GM12878 (cell line): ENCODE measurements around the gene SYNPR. TPM values are rescaled to one million over a fixed set of nuclear protein-coding genes. Genes with fewer than 3 reads are reported as not detected.

ENCODE experiments used
- ATAC-seq: fragments of 200-7000 bp; cut with Tn5 transposase; 3 replicates; pipeline ENCODE4 v1.9.1; 2020; ENCODE audit warnings: mild to moderate bottlenecking, moderate library complexity
- BruUV-seq: library from RNA; stranded (reverse); fragments of 400-500 nt; replicated peaks from 2 replicates; lab custom pipeline; 2021; lab: Mats Ljungman, UMichigan
- CTCF ChIA-PET: fragments of 300-600 bp; sonication (Branson Sonifier 250); formaldehyde crosslinking; extraction: SDS; loops from one replicate; lab custom pipeline; 2021; ENCODE audit warnings: inconsistent platforms; lab: Yijun Ruan, JAX
- POLR2A ChIA-PET: fragments of 350-600 bp; formaldehyde crosslinking; extraction: SDS; loops from one replicate; lab custom pipeline; 2021; ENCODE audit warnings: inconsistent platforms; lab: Charles Lee
- RAD21 ChIA-PET: fragments of 300-600 bp; sonication (Branson Sonifier 250); formaldehyde crosslinking; loops from one replicate; lab custom pipeline; 2023; ENCODE audit warnings: antibody characterized with exemption; ENCODE audit not compliant: unreplicated experiment; lab: Charles Lee
- SMC1A ChIA-PET: fragments of 300-600 bp; sonication (Branson Sonifier 250); formaldehyde crosslinking; loops from one replicate; lab custom pipeline; 2023; ENCODE audit not compliant: unreplicated experiment, uncharacterized antibody; lab: Charles Lee
- DNase-seq: peaks from one replicate; pipeline ENCODE4 v3.0.0-alpha.2; 2011; ENCODE audit warnings: low read depth, low spot score
- FAIRE-seq: peaks from 3 replicates; lab custom pipeline; 2011; peaks lifted over from hg19 to GRCh38; lab: Jason Lieb, UNC
- H2AFZ ChIP-seq: 2 replicates; pipeline ENCODE4 v1.6.0; 2011; ENCODE audit warnings: low read depth, low read length, control low read depth; ENCODE audit not compliant: control insufficient read depth
- H3K27ac ChIP-seq: 2 replicates; pipeline ENCODE4 v1.5.1; 2011; ENCODE audit warnings: control low read depth; ENCODE audit not compliant: control insufficient read depth, insufficient read depth
- H3K27me3 ChIP-seq, 2 experiments: replicated peaks in 1 of 2; 2 replicates each; pipeline versions ENCODE4 v1.6.0 to v1.6.1; 2011; ENCODE audit warnings: low read length in 1 of 2; ENCODE audit not compliant: control insufficient read depth in 2 of 2, insufficient read depth in 2 of 2
- H3K36me3 ChIP-seq, 2 experiments: 2 replicates each; pipeline ENCODE4 v1.5.1; 2011; ENCODE audit warnings: low read length in 1 of 2; ENCODE audit not compliant: control insufficient read depth in 2 of 2, insufficient read depth in 2 of 2
- H3K4me1 ChIP-seq: 2 replicates; pipeline ENCODE4 v1.6.1; 2011; ENCODE audit warnings: mild to moderate bottlenecking, low read length, moderate library complexity, mixed read lengths; ENCODE audit not compliant: control insufficient read depth, insufficient read depth
- H3K4me2 ChIP-seq: 2 replicates; pipeline ENCODE4 v1.6.0; 2011; ENCODE audit warnings: control low read depth; ENCODE audit not compliant: control insufficient read depth, insufficient read depth
- H3K4me3 ChIP-seq: fragments of 200-600 bp; sonication (generic); 2 replicates; pipeline ENCODE4 v1.5.1; 2016
- H3K79me2 ChIP-seq: 2 replicates; pipeline ENCODE4 v1.6.0; 2011; ENCODE audit warnings: low read length; ENCODE audit not compliant: control insufficient read depth, insufficient read depth
- H3K9ac ChIP-seq: 2 replicates; pipeline ENCODE4 v1.8.0; 2011; ENCODE audit warnings: low read length, control low read depth, mixed read lengths; ENCODE audit not compliant: control insufficient read depth, insufficient read depth
- H3K9me3 ChIP-seq: replicated peaks from 3 replicates; pipeline ENCODE4 v1.5.1; 2011; ENCODE audit warnings: mild to moderate bottlenecking, low read length; ENCODE audit not compliant: control insufficient read depth, insufficient read depth
- H4K20me1 ChIP-seq: 2 replicates; pipeline ENCODE4 v1.6.0; 2011; ENCODE audit not compliant: control insufficient read depth, insufficient read depth
- CHD1 ChIP-seq: IDR thresholded peaks from 2 replicates; pipeline ENCODE4 v1.6.1; 2012; ENCODE audit warnings: low read depth, low read length, improper control_type of control experiment
- HDGF ChIP-seq: fragments of 450-650 bp; IDR thresholded peaks from 2 replicates; pipeline ENCODE4 v1.6.1; 2016; ENCODE audit warnings: antibody characterized with exemption
- JUNB ChIP-seq: IDR thresholded peaks from 2 replicates; pipeline ENCODE4 v1.6.1; 2016; ENCODE audit warnings: antibody characterized with exemption, mild to moderate bottlenecking
- KDM1A ChIP-seq: fragments of 200-600 bp; sonication (generic); IDR thresholded peaks from 2 replicates; pipeline ENCODE4 v1.6.1; 2016; ENCODE audit warnings: borderline replicate concordance
- LARP7 ChIP-seq: fragments of 450-650 bp; IDR thresholded peaks from 2 replicates; pipeline ENCODE4 v1.6.1; 2017; ENCODE audit warnings: mild to moderate bottlenecking
- NFYA ChIP-seq: IDR thresholded peaks from 2 replicates; pipeline ENCODE4 v1.6.1; 2011; ENCODE audit warnings: low read depth, mild to moderate bottlenecking, low read length, improper control_type of control experiment, borderline replicate concordance
- PBX3 ChIP-seq: IDR thresholded peaks from 2 replicates; pipeline ENCODE4 v1.6.1; 2011; ENCODE audit warnings: mild to moderate bottlenecking, low read depth, low read length, moderate library complexity; ENCODE audit not compliant: insufficient replicate concordance
- PRDM15 ChIP-seq: fragments of 450-650 bp; formaldehyde crosslinking; IDR thresholded peaks from 2 replicates; pipeline ENCODE4 v1.4.0; 2020; ENCODE audit warnings: mild to moderate bottlenecking, moderate library complexity
- SIN3A ChIP-seq: IDR thresholded peaks from 2 replicates; pipeline ENCODE4 v1.6.1; 2012; ENCODE audit warnings: low read depth, low read length, improper control_type of control experiment
- SMAD5 ChIP-seq: IDR thresholded peaks from 2 replicates; pipeline ENCODE4 v1.6.1; 2016; ENCODE audit warnings: antibody characterized with exemption, low read depth
- TCF12 ChIP-seq: IDR thresholded peaks from 2 replicates; pipeline ENCODE4 v1.6.1; 2011; ENCODE audit warnings: low read depth, mild to moderate bottlenecking, low read length
- ZBTB4 ChIP-seq: fragments of 450-650 bp; formaldehyde crosslinking; IDR thresholded peaks from 2 replicates; pipeline ENCODE4 v1.4.0; 2022; ENCODE audit warnings: mild to moderate bottlenecking, moderate library complexity
- WGBS: methylation state at CpG from one replicate; pipeline ENCODE4 v1.1.6; 2016; ENCODE audit warnings: low lambda C conversion rate; ENCODE audit not compliant: insufficient replicate concordance, insufficient coverage; ENCODE audit errors: missing lambda C conversion rate; 5-methylcytosine and 5-hydroxymethylcytosine counted together
- in situ Hi-C: fragments of 300-500 bp; cut with MboI; formaldehyde crosslinking; loops from 9 replicates; pipeline ENCODE4 v1.14.3; 2018; ENCODE audit warnings: mixed read lengths
- intact Hi-C: fragments of 100-400 bp; cut with micrococcal nuclease; formaldehyde crosslinking; loops from one replicate; pipeline ENCODE4 v1.14.2; 2022; ENCODE audit not compliant: unreplicated experiment
- polyA plus RNA-seq, 11 experiments: library from polyadenylated mRNA; depleted of rRNA in 4 of 11; unstranded in 6 of 11; stranded (reverse) in 5 of 11; fragments of >200 nt; fragmentation: Nextera tagmentation in 4 of 11; fragmentation: Illumina TruSeq in 1 of 11; extraction: Ambion mirVana in 4 of 11; extraction: Trizol in 1 of 11; gene quantifications; 1 replicate in 1 of 11; 2 replicates in 10 of 11; pipeline versions ENCODE4 v1.2.1 to v1.2.3, GENCODE V29; 2011 to 2016; ENCODE audit warnings: inconsistent platforms in 2 of 11, missing spikeins in 2 of 11, low read depth in 1 of 11
- total RNA-seq, 4 experiments: library from RNA; depleted of rRNA in 3 of 4; stranded (reverse); fragments of >200 nt in 3 of 4; fragmentation: Illumina TruSeq in 1 of 4; extraction: Trizol in 1 of 4; gene quantifications; 2 replicates each; pipeline versions ENCODE4 v1.2.1 to v1.2.3, GENCODE V29; 2013 to 2021
- TF ChIP-seq, protein P1 (sequence below): fragments of 450-650 bp; IDR thresholded peaks from 2 replicates; pipeline ENCODE4 v1.6.1; 2016; ENCODE audit warnings: mild to moderate bottlenecking
- TF ChIP-seq, protein P2 (sequence below): IDR thresholded peaks from 2 replicates; pipeline ENCODE4 v1.6.1; 2011; ENCODE audit warnings: low read depth, low read length, improper control_type of control experiment, borderline replicate concordance

The SYNPR gene
- total and polyA plus RNA-seq, 10 of the 15 experiments (the other 5 are each of a cell fraction or from before 2014, with no cell fraction given), result not detected

DNA sequence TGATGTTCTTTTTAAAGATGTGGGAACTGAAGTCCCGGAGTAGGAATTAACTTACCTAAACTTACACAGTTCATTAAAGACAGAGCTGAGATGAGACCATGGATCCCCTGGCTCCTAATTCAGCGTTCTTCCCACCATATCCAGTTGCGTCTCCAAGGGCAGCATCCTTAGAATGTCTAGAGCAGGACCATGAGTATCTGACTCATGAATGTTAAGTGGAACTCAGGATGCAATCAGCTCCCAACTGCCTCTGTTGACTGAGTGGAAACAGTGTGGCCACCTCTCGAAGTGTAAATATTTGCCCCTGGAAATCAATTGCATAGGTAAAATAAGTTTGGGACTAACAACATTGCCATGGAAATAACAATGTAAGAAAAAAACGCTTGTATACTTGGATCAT, 376.8 kb downstream of the SYNPR start:
- BruUV-seq, result no TSS peak
- no peak for TF ChIP-seq ZBTB4 (CRISPR knock-in tag)
- TF ChIP-seq, protein P1, sequence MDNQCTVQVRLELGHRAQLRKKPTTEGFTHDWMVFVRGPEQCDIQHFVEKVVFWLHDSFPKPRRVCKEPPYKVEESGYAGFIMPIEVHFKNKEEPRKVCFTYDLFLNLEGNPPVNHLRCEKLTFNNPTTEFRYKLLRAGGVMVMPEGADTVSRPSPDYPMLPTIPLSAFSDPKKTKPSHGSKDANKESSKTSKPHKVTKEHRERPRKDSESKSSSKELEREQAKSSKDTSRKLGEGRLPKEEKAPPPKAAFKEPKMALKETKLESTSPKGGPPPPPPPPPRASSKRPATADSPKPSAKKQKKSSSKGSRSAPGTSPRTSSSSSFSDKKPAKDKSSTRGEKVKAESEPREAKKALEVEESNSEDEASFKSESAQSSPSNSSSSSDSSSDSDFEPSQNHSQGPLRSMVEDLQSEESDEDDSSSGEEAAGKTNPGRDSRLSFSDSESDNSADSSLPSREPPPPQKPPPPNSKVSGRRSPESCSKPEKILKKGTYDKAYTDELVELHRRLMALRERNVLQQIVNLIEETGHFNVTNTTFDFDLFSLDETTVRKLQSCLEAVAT, result no peak
- TF ChIP-seq NFYA, result no peak
- TF ChIP-seq LARP7, result no peak
- TF ChIP-seq, protein P2, sequence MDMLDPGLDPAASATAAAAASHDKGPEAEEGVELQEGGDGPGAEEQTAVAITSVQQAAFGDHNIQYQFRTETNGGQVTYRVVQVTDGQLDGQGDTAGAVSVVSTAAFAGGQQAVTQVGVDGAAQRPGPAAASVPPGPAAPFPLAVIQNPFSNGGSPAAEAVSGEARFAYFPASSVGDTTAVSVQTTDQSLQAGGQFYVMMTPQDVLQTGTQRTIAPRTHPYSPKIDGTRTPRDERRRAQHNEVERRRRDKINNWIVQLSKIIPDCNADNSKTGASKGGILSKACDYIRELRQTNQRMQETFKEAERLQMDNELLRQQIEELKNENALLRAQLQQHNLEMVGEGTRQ, result no peak
- no peak for TF ChIP-seq PBX3
- no peak for TF ChIP-seq SIN3A
- no peak for TF ChIP-seq JUNB
- TF ChIP-seq CHD1, result no peak
- TF ChIP-seq SMAD5, result no peak
- TF ChIP-seq PRDM15 (CRISPR knock-in tag), result no peak
- no peak for TF ChIP-seq HDGF
- TF ChIP-seq KDM1A, result no peak
- TF ChIP-seq TCF12, result no peak

More for the DNA sequence above, 376.8 kb downstream of the SYNPR start:
- Histone ChIP-seq H3K79me2 (no peaks in the 10 kb centered on the region), H3K4me2 (no peak overlapping the region), H4K20me1 (no peaks in the 10 kb centered on the region), H3K27me3 (no peaks in the 10 kb centered on the region), H3K9ac (no peak overlapping the region), H3K36me3 (no peaks in the 10 kb centered on the region), H3K27ac (no peak overlapping the region), H3K4me1 (no peaks in the 10 kb centered on the region), H3K4me3 (no peak overlapping the region), H2AFZ (no peak overlapping the region), H3K9me3 (no peaks in the 10 kb centered on the region)
- ChIA-PET CTCF (no interaction called here), RAD21 (no interaction called here), SMC1A (no interaction called here), POLR2A (no interaction called here)
- WGBS, result 25% methylated on average over 5 of the region's 5 CpGs
- ATAC-seq (no peak), DNase-seq (no peak), FAIRE-seq (no peak)
- in situ Hi-C loops (no loop called here), intact Hi-C loops (no loop called here)
